CD8-positive, alpha-beta memory T cell (primary cell): ENCODE data around the gene SDCCAG8. TPM values are rescaled to one million over a fixed set of nuclear protein-coding genes. Genes with fewer than 3 reads are reported as not detected.

Experiments
- CTCF ChIA-PET: fragments of 350-600 bp; sonication (Branson Sonifier 250); formaldehyde crosslinking; loops from one replicate; lab custom pipeline; 2021; ENCODE audit warnings: antibody characterized with exemption; lab: Charles Lee
- POLR2A ChIA-PET: fragments of 350-600 bp; sonication (Branson Sonifier 250); formaldehyde crosslinking; loops from one replicate; lab custom pipeline; 2021; ENCODE audit warnings: antibody characterized with exemption; lab: Charles Lee
- DNase-seq, 5 donors: peaks; one replicate each; pipeline versions ENCODE4 v3.0.0 to v3.0.0-alpha.2; 2020 to 2022; ENCODE audit warnings: mixed read lengths in 1 of 5
- H3K27ac ChIP-seq: one replicate; pipeline ENCODE4 v1.7.0; 2013; ENCODE audit warnings: low read depth, mild to moderate bottlenecking, low read length, moderate library complexity
- H3K27me3 ChIP-seq: 2 replicates; pipeline ENCODE4 v1.7.0; 2013; ENCODE audit warnings: low read length, mild to moderate bottlenecking; ENCODE audit not compliant: insufficient read depth, poor library complexity, severe bottlenecking
- H3K36me3 ChIP-seq: 2 replicates; pipeline ENCODE4 v1.7.0; 2013; ENCODE audit warnings: mild to moderate bottlenecking, low read length, moderate library complexity; ENCODE audit not compliant: insufficient read depth
- H3K4me1 ChIP-seq: 2 replicates; pipeline ENCODE4 v1.7.0; 2013; ENCODE audit warnings: mild to moderate bottlenecking, low read length, moderate library complexity; ENCODE audit not compliant: insufficient read depth
- H3K4me3 ChIP-seq: 2 replicates; pipeline ENCODE4 v1.7.0; 2013; ENCODE audit warnings: mild to moderate bottlenecking, low read length
- H3K9me3 ChIP-seq: 2 replicates; pipeline ENCODE4 v1.7.0; 2013; ENCODE audit warnings: mild to moderate bottlenecking, low read length
- H3K27ac Mint-ChIP-seq, 8 donors: one replicate each; pipeline ENCODE4 v1.8.0; 2020 to 2021; ENCODE audit warnings: mixed read lengths in 8 of 8, mild to moderate bottlenecking in 6 of 8, inconsistent platforms in 3 of 8, moderate library complexity in 3 of 8
- H3K27me3 Mint-ChIP-seq, 2 donors: one replicate each; pipeline ENCODE4 v1.8.0; 2020 to 2021; ENCODE audit warnings: mixed read lengths in 2 of 2, mild to moderate bottlenecking in 1 of 2, moderate library complexity in 1 of 2
- H3K36me3 Mint-ChIP-seq, 3 donors: one replicate each; pipeline ENCODE4 v1.8.0; 2020 to 2021; ENCODE audit warnings: mixed read lengths in 3 of 3, inconsistent platforms in 1 of 3, mild to moderate bottlenecking in 1 of 3
- H3K4me1 Mint-ChIP-seq, 3 donors: one replicate each; pipeline ENCODE4 v1.8.0; 2020 to 2021; ENCODE audit warnings: mixed read lengths in 3 of 3, inconsistent platforms in 1 of 3, mild to moderate bottlenecking in 1 of 3
- H3K4me3 Mint-ChIP-seq, 7 donors: one replicate each; pipeline ENCODE4 v1.8.0; 2020 to 2021; ENCODE audit warnings: mixed read lengths in 7 of 7, mild to moderate bottlenecking in 6 of 7, moderate library complexity in 4 of 7, inconsistent platforms in 2 of 7
- H3K9me3 Mint-ChIP-seq, 5 donors: one replicate each; pipeline ENCODE4 v1.8.0; 2020 to 2022; ENCODE audit warnings: mixed read lengths in 5 of 5, mild to moderate bottlenecking in 3 of 5, moderate library complexity in 2 of 5, inconsistent platforms in 1 of 5
- polyA plus RNA-seq: library from polyadenylated mRNA; unstranded; fragments of 300-500 nt; fragmentation: Illumina TruSeq; gene quantifications from one replicate; pipeline ENCODE4 v1.2.3, GENCODE V29; 2021
- total RNA-seq, 2 experiments: library from RNA; stranded (reverse); gene quantifications; one replicate each; pipeline ENCODE4 v1.2.3, GENCODE V29; 2021

The SDCCAG8 gene
- total and polyA plus RNA-seq, 3 experiments from 2014 or later: 17.8 to 22.3 (median 18.3) TPM

GRCh38 chr1:243227622-243228021 is 28.2 kb upstream of the SDCCAG8 start:
- peaks cover 8% of the 10 kb centered on the region for H3K9me3 ChIP-seq
- DNase-seq: no peak
- Mint-ChIP-seq H3K36me3 (peaks cover 24 to 52% (median 47%) of the 10 kb centered on the region in 3 donors), H3K4me3 (no peak overlapping the region), H3K4me1 (peaks cover 10 to 23% (median 16%) of the 10 kb centered on the region in 3 donors), H3K27ac (no peak overlapping the region), H3K9me3 (peaks cover 26 to 33% (median 28%) of the 10 kb centered on the region in 5 donors), H3K27me3 (no peaks in the 10 kb centered on the region)
- H3K27me3 ChIP-seq: no peaks in the 10 kb centered on the region
- CTCF ChIA-PET: no interaction called here
- POLR2A ChIA-PET: no interaction called here
- no peak overlapping the region for H3K4me3 ChIP-seq
- no peaks in the 10 kb centered on the region for H3K4me1 ChIP-seq
- H3K36me3 ChIP-seq: no peaks in the 10 kb centered on the region
- H3K27ac ChIP-seq: no peak overlapping the region

DNA sequence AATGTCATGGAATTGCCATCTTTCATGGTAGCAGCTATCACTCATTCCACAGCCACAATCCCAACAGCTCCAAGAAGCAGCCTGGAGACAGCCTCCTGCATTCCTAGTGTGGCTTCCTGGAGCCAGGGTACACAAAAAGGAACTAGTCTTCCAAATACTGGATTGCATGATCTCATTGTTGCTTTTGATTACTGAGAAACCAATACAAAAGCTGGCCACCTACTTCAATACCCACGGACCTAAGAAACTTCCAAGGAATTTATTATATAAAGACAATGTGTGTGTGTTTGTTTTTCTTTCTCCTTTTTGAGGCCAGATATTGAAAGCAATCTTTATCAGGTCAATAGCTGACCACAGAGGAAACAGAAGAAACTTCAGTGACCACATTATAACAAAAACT is 26.3 kb upstream of the SDCCAG8 start:
- peaks cover 29 to 38% (median 35%) of the 10 kb centered on the region in 5 donors for H3K9me3 Mint-ChIP-seq
- H3K4me1 ChIP-seq: no peaks in the 10 kb centered on the region
- H3K9me3 ChIP-seq: peaks cover 10% of the 10 kb centered on the region
- POLR2A ChIA-PET: no interaction called here
- no peaks in the 10 kb centered on the region for H3K27me3 ChIP-seq
- H3K27ac ChIP-seq: no peak overlapping the region
- H3K36me3 Mint-ChIP-seq: peaks cover 18 to 60% (median 38%) of the 10 kb centered on the region in 3 donors
- no peaks in the 10 kb centered on the region for H3K36me3 ChIP-seq
- H3K27ac Mint-ChIP-seq: no peak overlapping the region
- no peaks in the 10 kb centered on the region for H3K27me3 Mint-ChIP-seq
- no peak overlapping the region for H3K4me3 ChIP-seq
- H3K4me3 Mint-ChIP-seq: peak overlapping the region in 1 of 7 donors; percentile 15
- peaks cover 10 to 23% (median 16%) of the 10 kb centered on the region in 3 donors for H3K4me1 Mint-ChIP-seq
- DNase-seq: no peak
- CTCF ChIA-PET: no interaction called here

DNA sequence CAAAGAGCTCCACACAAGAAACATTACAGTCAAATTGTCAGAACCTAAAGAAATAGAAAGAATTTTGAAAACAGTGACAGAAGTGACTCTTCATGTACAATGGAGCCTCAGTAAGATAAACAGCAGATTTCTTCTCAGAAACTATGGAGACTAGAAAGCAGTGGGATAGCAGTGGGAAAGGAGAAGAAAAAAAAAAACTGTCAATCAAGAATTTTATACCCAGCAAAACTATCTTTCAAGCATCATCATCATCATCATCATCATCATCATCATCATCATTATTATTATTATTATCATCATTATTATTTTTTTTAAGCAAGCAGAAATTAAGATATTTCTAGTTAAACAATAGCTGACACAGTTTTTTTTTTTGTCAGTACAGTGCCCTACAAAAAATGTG is 24.9 kb upstream of the SDCCAG8 start:
- no peak overlapping the region for H3K4me3 Mint-ChIP-seq
- ChIA-PET CTCF (no interaction called here), POLR2A (interaction anchor here (0.6 kb wide), 1 partner anchor 17 kb away, joined by 5 read pairs; no protein-coding TSS in a partner anchor)
- H3K4me3 ChIP-seq: no peak overlapping the region
- no peaks in the 10 kb centered on the region for H3K4me1 ChIP-seq
- H3K27ac ChIP-seq: no peak overlapping the region
- peaks cover 10% of the 10 kb centered on the region for H3K9me3 ChIP-seq
- H3K27me3 ChIP-seq: no peaks in the 10 kb centered on the region
- no peaks in the 10 kb centered on the region for H3K36me3 ChIP-seq
- H3K36me3 Mint-ChIP-seq: peaks cover 14 to 64% (median 35%) of the 10 kb centered on the region in 3 donors
- peaks cover 29 to 38% (median 35%) of the 10 kb centered on the region in 5 donors for H3K9me3 Mint-ChIP-seq
- H3K4me1 Mint-ChIP-seq: peaks cover 12 to 23% (median 16%) of the 10 kb centered on the region in 3 donors
- peak in 1 of 5 donors; percentile 4 for DNase-seq
- H3K27me3 Mint-ChIP-seq: no peaks in the 10 kb centered on the region
- peak overlapping the region in 1 of 8 donors; percentile 58 for H3K27ac Mint-ChIP-seq

DNA sequence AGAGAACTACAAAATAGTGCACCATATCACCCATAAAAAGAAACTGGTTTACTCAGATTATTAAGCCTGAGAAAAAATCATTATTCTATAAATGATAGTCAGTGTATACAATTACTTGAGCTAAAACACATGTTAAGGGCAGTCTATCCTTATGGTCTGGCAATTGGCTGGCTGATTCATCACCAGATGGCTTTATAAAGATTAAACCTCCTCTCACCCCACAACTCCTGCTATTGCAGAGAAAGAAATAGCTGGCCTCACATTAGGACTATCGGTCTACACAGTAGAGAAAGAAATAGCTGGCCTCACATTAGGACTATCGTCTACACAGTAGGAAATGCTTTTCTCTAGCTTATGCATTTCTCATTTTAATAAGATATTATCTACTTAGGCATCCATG is 21.9 kb upstream of the SDCCAG8 start:
- Histone ChIP-seq H3K27ac (no peak overlapping the region), H3K36me3 (no peaks in the 10 kb centered on the region), H3K9me3 (peaks cover 10% of the 10 kb centered on the region), H3K4me1 (no peaks in the 10 kb centered on the region), H3K4me3 (no peak overlapping the region), H3K27me3 (no peaks in the 10 kb centered on the region)
- Mint-ChIP-seq H3K4me1 (peaks cover 10 to 16% (median 14%) of the 10 kb centered on the region in 3 donors), H3K36me3 (peaks cover 14 to 54% (median 39%) of the 10 kb centered on the region in 3 donors), H3K27me3 (no peaks in the 10 kb centered on the region), H3K27ac (no peak overlapping the region), H3K9me3 (peaks cover 29 to 36% (median 35%) of the 10 kb centered on the region in 5 donors), H3K4me3 (no peak overlapping the region)
- ChIA-PET CTCF (no interaction called here), POLR2A (no interaction called here)
- DNase-seq: no peak

DNA sequence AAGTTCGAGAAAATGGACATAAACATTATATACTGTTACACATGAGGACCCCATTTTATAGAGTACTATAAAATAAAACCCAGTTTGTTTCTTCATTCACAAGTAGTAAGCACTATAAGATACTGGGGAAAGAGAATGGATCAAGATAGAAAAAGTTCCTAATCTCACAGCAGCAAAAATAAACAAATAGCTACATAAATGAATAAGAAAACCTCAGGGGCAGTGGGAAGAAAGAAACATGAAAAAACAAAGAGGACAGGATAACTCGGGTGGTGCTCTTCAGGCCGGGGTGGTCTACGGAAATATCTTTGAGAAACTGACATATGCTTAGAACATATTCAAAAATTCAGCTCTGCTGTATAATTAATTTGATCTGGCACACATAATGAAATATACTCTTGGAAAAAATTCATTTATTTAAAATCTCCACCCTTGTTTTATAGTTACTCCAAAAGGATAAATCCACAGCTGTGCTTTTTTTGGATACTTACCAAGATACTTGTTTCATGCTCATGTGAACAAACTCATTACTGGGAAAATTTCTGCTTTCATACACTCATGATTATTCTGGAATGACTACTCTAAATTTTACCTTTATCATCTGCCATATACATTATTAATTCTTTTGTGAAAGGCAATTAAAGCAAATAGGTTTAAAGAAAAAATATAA is 20.7 kb upstream of the SDCCAG8 start:
- Histone ChIP-seq H3K4me1 (no peaks in the 10 kb centered on the region), H3K27me3 (no peaks in the 10 kb centered on the region), H3K36me3 (no peaks in the 10 kb centered on the region), H3K9me3 (peaks cover 10% of the 10 kb centered on the region), H3K27ac (no peak overlapping the region), H3K4me3 (no peak overlapping the region)
- H3K4me3 Mint-ChIP-seq: no peak overlapping the region
- ChIA-PET POLR2A (no interaction called here), CTCF (no interaction called here)
- peaks cover 3 to 15% (median 3%) of the 10 kb centered on the region in 3 donors for H3K4me1 Mint-ChIP-seq
- no peak for DNase-seq
- peaks cover 11 to 47% (median 33%) of the 10 kb centered on the region in 3 donors for H3K36me3 Mint-ChIP-seq
- no peak overlapping the region for H3K27ac Mint-ChIP-seq
- no peaks in the 10 kb centered on the region for H3K27me3 Mint-ChIP-seq
- H3K9me3 Mint-ChIP-seq: peaks cover 20 to 28% (median 27%) of the 10 kb centered on the region in 5 donors

DNA sequence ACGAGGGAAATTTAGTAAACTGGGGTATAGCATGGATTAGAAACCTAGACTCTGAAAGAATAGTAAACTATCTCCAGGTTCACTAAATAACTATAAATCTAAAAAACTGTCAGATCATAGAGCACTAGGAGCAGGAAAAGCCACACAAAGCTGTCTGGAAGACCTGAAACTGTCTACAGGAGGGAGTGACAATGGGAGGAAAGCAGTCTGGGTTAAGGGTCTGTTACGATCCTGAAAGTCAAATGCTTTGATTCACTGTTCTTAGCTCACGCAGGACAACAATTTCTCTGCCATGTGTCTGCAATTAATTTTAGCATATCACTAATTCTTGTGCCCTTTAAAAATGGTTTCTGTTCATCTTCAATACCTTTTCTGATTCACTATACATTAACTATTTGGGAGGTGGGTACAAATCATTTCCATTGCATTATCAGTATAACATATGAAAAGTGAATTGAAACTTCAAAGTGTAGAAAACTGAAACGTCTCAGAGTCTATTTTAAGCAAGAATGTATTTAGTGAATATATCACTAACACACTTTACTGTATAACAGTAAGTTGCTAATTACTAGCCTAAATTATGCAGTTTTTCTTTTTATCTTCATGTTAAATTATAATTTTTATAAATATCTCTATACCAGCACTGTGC is 19.1 kb upstream of the SDCCAG8 start:
- Mint-ChIP-seq H3K27me3 (no peaks in the 10 kb centered on the region), H3K36me3 (peaks cover 8 to 38% (median 24%) of the 10 kb centered on the region in 3 donors), H3K27ac (no peak overlapping the region), H3K4me3 (no peak overlapping the region), H3K4me1 (peaks cover 3 to 11% (median 3%) of the 10 kb centered on the region in 3 donors), H3K9me3 (peaks cover 7 to 15% (median 15%) of the 10 kb centered on the region in 5 donors)
- no peak for DNase-seq
- Histone ChIP-seq H3K9me3 (peaks cover 4% of the 10 kb centered on the region), H3K27me3 (no peaks in the 10 kb centered on the region), H3K36me3 (no peaks in the 10 kb centered on the region), H3K27ac (no peak overlapping the region), H3K4me1 (no peaks in the 10 kb centered on the region), H3K4me3 (no peak overlapping the region)
- CTCF ChIA-PET: no interaction called here
- POLR2A ChIA-PET: no interaction called here

- peaks cover 3 to 4% (median 3%) of the 10 kb centered on the region in 3 donors for H3K36me3 Mint-ChIP-seq
- no peak overlapping the region for H3K27ac ChIP-seq
- no peaks in the 10 kb centered on the region for H3K4me1 ChIP-seq
- H3K27ac Mint-ChIP-seq: peak overlapping the region in 1 of 8 donors; percentile 67
- ChIA-PET CTCF (no interaction called here), POLR2A (no interaction called here)
- no peak overlapping the region for H3K4me3 ChIP-seq
- peaks cover 0 to 1% of the 10 kb centered on the region in 2 donors for H3K27me3 Mint-ChIP-seq
- H3K9me3 ChIP-seq: no peaks in the 10 kb centered on the region
- no peaks in the 10 kb centered on the region for H3K9me3 Mint-ChIP-seq
- no peak for DNase-seq
- no peaks in the 10 kb centered on the region for H3K36me3 ChIP-seq
- H3K4me1 Mint-ChIP-seq: peaks cover 10 to 23% (median 21%) of the 10 kb centered on the region in 3 donors
- no peak overlapping the region for H3K4me3 Mint-ChIP-seq
- H3K27me3 ChIP-seq: no peaks in the 10 kb centered on the region
Measured at GRCh38 chr1:243244432-243244841, 11.4 kb upstream of the SDCCAG8 start.

DNA sequence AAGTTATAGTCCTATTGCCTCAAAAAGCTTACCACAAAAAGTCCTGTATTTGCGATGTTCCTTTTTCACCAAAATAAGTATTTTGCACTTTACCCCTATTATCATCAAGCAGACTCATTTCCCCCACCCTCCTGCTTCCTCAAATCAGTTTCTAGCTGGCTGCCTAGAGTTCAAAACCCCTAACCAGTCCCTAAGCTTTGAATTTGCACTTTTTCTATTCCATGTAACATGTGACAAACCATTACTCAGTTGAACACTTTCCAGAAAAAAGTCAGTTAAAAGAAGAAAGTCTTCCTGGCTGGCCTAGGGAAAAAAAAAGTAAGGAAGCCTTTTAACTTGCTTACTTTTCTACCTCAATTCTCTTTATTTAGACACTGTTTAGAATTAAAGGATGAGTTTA is 8.9 kb upstream of the SDCCAG8 start:
- H3K4me1 Mint-ChIP-seq: peaks cover 14 to 41% (median 39%) of the 10 kb centered on the region in 3 donors
- ChIA-PET CTCF (no interaction called here), POLR2A (no interaction called here)
- Histone ChIP-seq H3K4me1 (peaks cover 2% of the 10 kb centered on the region), H3K4me3 (no peak overlapping the region), H3K9me3 (no peaks in the 10 kb centered on the region), H3K36me3 (no peaks in the 10 kb centered on the region), H3K27me3 (no peaks in the 10 kb centered on the region), H3K27ac (no peak overlapping the region)
- peaks cover 0 to 1% of the 10 kb centered on the region in 2 donors for H3K27me3 Mint-ChIP-seq
- no peak overlapping the region for H3K4me3 Mint-ChIP-seq
- H3K9me3 Mint-ChIP-seq: no peaks in the 10 kb centered on the region
- H3K27ac Mint-ChIP-seq: no peak overlapping the region
- peaks cover 0 to 1% (median under 1%) of the 10 kb centered on the region in 3 donors for H3K36me3 Mint-ChIP-seq
- DNase-seq: no peak
